GM19452 (cell line): ENCODE results near the gene PAX7.

Experiments
- ATAC-seq: cut with Tn5 transposase; IDR thresholded peaks from one replicate; pipeline ENCODE4 v1.9.1; 2021; ENCODE audit not compliant: unreplicated experiment

Gene PAX7

DNA sequence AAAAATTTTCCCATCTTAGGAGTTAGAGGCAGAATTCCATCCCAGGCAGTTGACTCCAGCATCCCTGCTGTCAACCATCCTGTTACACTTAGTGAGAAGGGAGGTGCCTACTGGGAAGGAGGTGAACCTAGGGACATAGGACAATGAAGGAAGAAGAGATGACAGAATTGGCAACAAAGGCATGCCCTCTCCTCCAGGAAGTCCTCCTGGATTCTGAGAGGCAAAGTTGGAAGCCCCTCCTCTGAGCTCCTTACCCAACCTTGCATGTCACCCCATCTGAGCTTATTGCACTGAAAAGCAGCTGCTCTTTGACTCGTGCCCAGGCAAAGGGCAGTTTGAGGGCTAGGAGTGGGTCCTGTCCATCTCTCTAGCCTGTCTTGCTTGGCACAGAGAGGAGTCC, 66.9 kb downstream of the PAX7 start:
- ATAC-seq, result no peak

DNA sequence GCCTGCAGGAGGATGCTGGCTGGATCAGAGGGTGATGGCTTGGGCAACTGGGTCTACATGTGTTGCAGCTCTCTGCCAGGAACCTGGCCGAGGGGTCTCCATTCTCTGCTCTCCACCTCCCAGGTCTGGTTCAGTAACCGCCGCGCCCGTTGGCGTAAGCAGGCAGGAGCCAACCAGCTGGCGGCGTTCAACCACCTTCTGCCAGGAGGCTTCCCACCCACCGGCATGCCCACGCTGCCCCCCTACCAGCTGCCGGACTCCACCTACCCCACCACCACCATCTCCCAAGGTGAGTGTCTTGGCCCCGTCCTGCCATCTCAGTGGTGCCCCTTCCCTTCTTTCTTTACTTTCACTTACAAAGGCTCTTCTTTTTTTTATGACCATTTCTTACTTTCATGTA, 69.9 kb downstream of the PAX7 start:
- ATAC-seq, result no peak

DNA sequence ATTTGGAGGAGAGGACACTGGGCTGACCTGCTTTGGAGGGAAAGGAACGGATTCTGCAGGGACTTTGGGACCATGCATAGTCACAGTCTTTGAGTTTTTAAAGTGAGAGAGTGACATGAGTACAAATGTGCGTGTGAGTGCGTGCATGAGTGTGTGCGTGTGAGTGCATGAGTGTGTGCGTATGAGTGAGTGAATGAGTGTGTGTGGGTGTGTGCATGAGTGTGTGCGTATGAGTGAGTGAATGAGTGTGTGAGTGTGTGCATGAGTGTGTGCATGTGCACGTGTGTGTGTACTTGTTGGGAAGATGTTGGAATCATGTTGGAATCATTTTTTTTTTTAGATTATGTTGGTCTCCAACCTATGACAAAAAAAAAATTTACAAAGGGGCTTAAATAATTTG, 70.5 kb downstream of the PAX7 start:
- no peak for ATAC-seq

DNA sequence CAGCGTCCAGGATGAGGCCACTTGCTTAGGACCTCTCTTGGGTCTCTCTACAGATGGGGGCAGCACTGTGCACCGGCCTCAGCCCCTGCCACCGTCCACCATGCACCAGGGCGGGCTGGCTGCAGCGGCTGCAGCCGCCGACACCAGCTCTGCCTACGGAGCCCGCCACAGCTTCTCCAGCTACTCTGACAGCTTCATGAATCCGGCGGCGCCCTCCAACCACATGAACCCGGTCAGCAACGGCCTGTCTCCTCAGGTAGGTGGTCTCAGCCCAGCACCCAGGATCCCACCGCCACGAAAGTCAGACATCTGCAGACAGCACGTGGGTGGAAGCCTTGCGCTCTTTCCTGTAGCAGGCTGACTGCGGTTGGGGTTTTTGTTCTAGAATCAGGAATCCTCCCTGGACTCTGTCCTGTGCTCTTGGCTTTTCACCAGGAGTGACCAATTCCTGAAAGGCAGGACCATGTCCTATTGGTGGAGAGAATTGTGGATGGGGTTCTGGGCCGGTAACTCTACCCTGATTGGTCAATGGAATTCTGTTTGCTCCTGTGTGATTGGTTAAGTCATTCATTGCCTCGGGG, 72.5 kb downstream of the PAX7 start:
- no peak for ATAC-seq

DNA sequence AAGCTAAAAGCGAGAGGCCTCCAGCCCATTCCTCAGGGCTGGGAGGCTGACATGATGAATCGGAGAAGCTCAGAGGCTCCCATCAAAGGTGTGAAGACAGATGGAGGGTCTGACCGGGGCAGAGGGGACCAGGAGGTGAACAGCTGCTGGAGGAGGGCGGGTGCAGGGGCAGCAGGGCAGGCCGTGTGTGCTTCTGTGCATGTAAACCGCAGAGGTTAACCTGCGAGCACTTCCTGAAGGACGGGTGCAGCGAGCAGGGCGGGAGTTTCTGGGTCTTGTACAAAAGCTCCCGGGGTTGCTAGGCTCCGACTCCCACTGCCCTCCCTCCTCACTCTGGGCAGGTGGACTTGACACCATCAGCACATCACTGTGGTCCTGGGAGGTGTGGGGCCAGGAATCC, 75.2 kb downstream of the PAX7 start:
- ATAC-seq, result no peak

DNA sequence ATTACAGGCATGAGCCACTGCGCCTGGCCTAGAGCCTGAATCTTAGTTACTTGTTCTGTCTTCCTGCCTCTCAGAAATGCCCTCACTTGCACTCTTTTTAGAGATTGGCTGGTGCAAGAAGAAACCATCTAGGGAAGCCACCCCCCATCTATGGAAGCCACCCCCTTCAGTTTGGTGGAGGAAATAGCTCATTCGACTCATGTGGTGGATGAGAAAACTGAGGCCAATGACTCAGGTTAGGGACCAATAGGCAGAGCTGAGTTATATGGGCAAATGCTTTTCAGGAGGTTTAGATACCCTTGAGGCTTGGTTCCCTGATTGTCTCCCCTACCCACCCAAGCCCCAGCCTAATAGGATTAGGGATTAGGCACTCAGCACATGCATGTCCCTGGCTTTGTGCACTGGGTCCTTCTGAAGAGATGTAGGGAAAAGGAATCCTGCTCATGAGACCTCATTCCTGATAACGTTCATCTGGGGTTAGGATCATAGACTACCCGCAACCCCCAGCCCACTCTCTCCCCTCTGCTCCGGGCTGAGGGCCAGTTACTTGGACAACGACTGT, 77.1 kb downstream of the PAX7 start:
- ATAC-seq, result no peak

DNA sequence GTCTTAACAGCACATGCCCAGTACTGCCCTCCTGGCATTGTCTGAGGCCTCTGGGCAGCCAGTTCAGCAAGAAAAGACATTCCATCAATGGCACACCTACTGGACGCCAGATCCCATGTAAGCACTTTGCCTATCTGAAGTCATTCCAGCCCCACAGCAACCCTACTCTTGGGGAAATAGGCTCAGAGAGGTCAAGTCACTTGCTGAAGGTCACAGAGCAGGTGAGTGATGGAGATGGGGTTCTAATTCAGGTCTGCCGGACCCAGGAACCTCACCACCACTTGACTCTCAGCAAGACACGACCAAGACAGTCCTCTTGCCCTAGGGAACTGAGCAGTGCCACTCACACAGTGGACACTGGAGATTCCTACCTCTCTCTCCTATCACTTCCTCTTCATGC, 79.4 kb downstream of the PAX7 start:
- ATAC-seq, result no peak

DNA sequence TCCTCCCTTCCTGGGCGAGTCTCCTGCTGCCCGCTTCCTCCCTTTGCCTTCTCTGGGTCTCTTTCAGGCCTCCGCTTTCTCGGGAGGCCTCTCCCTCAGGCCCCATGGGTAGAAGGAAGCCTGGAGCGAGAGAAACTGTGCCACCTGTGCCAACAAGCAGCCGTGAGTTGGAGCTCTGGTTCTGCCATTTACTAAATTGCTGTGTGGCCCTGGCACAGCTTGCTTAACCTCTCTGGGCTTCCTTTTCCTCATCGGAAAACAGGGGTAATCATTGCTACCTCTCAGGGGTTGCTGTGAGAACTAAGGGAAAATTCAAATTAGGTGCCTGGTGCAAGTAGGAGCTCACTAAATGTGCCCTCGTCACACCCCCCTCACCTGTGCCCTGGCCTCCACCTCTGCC, 80.4 kb downstream of the PAX7 start:
- no peak for ATAC-seq

DNA sequence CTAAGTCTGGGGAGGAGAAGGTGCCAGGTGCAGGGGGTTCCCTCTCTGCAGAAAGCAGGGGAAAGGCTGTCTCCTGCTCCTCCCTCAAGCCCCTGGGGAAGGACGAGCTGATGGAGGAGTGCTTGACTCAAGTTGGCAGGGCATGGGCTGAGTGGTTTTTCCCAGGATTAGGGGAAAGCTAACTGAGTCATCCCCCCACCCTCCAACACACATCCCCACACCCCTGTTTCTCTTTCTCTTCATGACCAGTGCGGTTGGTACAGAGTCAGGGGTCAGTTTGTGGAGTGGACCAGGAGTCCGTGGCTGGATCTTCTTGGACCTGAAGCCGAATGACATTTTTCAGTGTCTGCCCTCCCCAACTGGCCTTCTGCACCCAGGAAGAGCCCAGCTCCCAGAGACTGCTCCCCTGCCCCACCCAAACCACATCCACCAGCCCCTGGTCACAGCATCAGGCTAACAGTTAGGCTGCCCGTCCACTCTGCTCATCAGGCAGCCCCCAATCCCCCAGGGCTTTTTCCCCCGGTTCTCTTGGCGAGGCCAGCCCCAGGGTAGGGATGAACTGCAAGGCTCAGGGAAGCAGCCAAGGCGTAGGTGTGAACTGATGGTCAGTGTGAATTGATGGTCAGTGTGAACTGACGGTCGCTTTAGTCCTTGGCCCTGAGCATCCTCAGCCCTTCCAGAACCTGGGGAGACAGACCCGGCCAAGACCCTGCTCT, 81.0 kb downstream of the PAX7 start:
- no peak for ATAC-seq

DNA sequence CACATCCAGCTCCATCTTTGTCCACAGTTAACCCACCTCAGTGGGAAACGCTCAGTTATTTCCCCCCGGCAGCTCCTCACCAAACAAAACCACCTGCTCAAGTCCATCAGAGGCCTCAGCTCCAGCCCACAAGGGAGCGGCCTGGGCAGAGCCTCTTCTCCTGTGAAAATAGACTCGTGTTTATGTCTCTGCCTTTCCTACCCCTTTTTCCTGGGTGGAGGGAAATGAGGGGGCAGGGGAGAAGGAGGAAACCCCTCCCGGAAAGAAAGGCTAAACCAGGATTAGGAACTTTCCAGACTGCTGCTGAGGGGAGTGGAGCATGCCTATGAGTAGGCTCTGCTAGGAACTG, 81.6 kb downstream of the PAX7 start:
- ATAC-seq, result no peak

DNA sequence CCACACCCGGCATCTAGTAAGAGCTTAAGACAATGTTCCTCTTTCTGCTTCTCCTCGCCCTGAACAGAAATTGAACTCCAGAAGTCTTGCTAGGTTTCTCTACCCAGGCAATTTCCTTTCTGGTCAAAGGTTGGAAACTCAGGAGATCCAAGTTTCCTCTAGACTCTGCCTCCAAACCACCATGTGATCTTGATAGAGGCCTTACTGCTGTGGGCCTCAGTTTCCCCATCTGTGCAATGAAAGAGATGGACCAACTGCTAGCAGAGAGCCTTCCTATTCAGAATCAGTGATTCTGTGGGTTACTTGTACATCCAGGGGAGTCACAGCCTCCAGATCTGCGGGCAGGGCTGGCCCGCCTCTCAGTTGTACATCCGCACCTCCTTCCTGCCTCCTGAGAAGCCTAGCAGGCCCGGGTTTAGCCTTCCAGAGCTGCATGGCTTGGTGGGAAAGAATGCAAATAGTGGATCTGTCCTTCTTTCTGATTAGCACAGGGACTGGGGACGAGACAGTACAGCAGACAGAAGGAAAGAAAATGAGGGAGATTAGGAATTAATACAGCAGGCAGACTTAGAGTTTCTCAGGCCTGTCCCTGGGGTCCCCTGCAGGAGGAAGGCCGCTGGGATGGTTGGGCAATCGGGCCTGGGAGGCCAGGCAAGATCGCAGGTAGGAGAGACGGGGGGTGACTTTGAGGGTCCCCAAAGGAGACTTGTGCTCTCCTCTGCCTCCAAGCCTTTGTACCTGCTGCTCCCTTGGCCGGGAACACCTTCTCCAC, 83.9 kb downstream of the PAX7 start:
- ATAC-seq, result no peak

DNA sequence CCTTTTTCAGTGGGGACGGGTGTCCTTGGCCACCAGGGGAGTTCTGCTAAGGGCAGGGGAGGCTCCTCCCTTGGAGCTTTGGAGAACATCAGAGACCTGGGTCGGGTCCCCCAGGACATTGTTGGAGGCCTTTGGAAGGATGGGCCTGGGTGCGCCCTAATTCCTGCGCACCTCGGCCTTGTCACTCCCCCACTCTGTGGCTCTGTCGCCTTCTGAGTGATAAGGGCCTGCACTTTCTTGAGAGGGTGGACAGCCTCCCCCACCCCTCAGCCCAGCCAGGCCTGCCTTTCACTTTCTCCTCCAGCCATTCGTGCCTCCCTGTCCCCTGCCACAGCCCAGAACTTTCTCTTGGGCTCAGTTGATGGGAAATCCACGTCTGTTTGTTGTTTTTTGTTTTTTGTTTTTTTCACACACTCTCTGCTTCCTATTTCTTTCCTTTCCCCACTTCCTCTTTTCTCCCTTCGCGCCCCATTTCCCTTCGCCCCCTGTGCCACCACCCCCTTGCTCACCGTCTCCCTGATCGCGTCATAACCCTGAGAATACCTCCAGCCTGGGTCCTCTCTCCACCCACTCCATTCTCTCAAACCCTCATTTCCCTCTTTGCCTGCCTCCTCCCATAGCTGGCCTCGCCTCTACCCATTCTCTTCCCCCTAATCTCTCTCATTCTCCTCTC, 85.6 kb downstream of the PAX7 start:
- no peak for ATAC-seq

DNA sequence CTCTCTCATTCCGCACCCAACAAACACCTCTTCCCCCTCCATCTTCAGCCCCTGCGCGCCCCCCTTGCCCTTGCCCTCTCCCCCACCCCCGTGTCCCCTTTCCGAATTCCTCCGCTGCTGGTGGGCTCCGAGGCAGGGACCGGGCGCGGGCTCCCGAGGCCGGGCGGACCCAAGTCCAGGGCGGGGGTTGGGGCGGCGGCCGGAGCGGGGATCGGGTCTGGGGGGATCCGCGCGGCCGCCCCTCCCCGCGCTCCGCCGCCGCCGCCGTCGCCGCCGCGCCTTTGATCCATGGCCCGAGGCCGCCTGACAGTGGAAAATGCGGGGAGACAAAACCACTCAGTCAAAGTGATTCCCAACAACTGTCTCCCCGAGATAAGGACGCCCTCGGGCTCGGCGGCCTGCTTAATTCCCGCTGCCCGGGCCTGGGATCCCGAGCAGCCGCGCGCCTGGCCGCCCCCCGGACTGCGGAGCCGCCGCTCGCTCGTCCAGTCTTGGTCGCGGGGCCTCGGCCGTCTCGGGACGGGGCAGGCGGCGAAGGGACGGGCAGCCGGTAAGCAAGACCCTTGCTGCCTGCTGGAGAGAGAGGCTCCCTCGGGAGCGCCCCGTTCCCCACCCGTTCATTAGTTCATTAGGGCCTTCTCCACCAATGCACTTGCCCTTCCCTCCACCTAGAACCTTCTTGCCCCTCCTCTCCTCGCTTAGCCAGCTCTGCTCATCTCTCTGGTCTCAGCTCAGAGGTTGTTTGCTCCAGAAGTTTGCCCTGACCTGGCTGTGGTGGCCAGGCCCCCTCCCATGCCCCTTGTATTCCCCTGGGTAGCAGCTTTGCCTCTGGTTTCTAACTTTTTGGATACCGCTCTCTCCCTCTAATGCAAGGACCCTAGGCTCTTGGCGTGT, 86.4 kb downstream of the PAX7 start:
- no peak for ATAC-seq

DNA sequence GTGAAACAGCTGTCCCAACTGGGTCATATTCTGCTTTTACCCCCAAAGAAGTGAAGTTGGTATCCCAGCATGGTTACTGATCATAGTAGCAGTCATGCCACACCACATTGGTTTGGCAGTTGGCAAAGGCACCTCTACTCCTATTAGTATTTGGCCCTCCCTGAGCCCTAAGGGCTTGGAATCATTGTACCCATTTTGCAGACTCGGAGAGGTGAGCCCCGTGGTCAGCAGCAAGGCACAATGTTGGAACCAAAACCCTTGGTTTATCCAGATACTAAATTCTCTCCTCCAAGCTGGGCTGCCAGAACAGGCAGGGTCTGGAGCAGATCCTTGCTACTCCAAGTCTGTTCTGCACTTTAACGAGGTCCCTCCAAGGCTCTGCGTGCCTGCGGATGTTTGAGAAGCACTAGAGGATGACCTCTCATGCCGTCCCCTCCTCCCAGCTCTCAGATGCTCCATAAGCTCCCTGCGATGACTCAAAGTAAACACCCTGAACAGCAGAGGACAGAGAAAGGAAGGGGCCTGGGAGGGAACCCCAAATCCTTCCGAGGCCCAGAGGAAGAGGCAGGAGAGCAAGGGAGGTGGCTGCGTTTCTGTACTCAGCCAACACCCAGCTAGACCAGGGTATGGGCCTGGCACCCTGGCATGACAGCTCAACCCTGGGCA, 89.3 kb downstream of the PAX7 start:
- ATAC-seq, result no peak

DNA sequence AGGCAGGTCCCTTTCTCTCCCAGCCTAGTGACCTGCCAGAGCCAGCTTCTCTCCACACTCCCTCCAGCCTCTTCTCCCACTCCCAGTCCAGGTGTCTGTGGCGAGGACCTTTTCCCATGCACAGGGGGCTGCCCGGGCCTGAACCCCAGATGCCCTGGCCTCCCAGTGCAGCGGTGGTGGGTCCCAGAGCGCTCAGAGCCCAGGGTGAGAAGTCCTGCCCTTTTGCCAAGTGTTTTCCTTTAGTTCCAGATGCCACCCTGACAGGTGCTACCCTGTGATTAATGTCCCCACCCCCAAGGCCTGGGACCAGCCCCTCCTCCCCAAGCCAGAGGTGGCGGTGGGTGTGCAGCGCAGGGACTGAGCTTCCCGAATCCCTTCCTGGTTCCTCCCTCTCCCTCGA, 90.4 kb downstream of the PAX7 start:
- no peak for ATAC-seq

DNA sequence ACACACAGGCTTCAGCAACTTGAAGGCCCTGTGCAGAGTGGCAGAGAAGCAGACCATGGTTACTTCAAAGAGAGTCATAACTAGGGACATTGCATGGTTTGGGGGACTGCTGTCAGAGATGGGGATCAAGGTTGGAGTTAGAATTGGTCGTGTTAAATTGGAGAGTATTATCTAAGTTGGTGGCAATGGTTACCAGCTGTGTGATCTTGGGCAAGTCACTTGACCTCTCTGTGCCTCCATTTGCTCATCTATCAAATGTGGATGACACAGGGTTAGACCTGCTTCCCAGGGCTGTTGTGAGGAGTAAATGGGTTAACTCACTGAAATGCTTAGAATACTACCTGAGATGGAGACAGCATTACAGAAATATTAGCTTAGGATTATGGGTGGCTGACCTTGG, 91.1 kb downstream of the PAX7 start:
- no peak for ATAC-seq

DNA sequence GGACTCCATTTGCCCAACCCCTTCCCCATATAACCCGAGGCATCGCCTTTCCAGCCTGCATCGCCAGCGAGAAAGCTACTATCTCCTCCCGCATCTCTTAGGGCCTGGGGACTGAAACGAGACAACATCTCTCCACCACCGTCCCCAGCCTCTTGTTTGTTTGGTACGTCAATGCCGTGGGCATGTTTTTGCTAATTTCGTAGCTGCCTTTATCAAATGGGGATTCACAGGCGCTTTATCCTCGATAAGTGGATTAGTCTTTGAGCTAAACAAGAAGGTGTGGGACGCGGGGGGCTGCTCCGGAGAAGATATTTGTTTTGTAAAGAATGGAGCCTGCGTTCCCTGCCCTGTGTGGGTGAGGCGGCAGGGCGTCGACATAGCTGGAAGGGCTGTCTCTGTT, 91.6 kb downstream of the PAX7 start:
- ATAC-seq, result no peak

DNA sequence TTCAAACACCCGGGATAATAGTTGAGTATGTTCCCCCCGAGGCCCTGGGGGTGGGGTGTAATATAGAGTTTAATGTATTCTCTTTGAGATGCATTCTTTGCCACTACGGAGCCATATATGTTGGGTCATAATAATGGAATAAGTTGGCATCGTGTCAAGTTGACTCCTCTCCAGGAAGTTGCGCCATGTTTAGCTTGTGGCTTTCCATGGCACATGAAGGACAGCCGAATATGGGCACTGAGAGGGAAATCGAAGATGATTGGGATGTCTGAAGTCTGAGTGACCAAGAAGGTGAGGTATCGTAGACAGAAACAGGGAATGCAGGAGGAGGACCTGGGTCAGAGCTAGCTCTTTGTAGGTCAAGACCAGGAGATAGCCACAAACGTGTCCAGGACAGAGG, 92.6 kb downstream of the PAX7 start:
- ATAC-seq, result no peak

DNA sequence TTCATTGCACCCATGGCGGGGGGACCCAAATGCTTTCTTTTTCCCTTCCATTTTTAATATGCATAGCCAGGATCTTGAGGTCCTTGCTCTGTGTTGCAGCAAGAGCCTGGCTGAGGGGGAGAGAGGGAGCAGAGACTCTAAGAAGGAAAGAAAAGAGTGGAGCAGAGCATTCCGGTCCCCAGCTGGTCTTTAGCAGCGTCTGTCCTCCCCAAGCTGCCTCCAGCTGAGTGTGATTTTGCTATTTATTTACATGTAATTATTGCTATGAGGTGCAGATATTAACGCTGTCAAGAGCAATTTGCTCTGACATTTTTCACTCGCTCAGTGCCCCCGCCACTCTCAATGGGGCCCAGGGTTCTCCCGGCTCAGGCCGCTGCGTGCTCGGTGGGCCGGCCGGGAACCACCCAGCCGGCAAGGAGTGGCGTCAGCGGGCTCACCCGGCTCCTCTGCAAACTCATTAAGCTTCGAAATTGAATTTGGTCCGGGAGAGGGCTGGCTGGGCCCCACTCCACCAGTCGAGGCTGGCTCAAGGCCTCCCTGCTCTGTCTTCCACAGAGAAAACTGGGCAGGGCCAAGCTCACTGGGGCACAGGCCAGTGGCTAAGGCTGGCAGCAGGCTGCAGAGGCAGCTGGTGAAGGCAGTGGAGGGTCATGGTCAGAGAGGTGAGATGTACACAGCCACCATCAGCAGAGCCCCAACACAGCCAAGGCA, 93.2 kb downstream of the PAX7 start:
- no peak for ATAC-seq
